GM21576 (cell line): ENCODE measurements around the gene MORN1.

Source experiments
- ATAC-seq: cut with Tn5 transposase; IDR thresholded peaks from one replicate; pipeline ENCODE4 v1.9.1; 2021; ENCODE audit warnings: mild to moderate bottlenecking, moderate library complexity; ENCODE audit not compliant: unreplicated experiment

MORN1 gene

DNA sequence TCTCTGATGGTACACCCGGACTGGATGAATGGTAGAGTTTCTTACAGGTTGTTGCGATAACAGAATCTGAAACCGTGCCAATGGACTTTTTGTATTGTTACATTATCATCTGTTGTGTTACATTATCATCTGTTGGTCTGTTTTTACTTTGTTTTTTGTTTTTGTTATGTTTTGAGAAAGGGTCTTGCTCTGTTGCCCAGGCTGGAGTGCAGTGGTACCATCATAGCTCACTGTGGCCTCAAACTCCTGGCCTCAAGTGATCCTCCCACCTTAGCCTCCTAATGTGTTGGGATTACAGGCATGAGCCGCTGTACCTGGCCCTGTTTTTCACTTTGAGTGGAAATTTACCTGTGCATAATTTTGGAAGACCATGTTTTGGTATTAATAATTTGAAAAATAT lies 31.2 kb upstream of the MORN1 start:
- no peak for ATAC-seq

- ATAC-seq = no peak
Observed at GRCh38 chr1:2419416-2419815, 28.1 kb upstream of the MORN1 start.

GRCh38 chr1:2418791-2419320 lies 27.5 kb upstream of the MORN1 start:
- ATAC-seq = no peak

DNA sequence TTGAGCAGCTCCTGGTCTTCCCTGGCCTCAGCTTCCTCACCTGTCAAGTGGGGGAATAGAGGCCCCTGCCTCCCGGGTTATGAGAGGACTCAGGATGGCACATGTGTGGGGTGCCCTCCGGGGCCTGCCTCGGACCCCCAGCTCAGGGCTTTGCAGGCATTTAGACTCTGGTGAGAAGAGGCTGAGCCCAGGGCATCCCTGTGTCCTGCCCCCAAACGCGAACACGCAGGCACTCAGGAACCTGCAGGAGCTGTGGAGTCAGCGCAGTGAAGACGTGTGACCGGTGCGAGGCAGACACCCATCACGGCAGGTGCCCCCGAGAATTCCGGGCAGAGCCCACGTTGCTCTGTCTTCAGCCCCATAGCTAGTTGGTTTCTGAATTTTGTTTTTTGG lies 26.5 kb upstream of the MORN1 start:
- no peak for ATAC-seq

DNA sequence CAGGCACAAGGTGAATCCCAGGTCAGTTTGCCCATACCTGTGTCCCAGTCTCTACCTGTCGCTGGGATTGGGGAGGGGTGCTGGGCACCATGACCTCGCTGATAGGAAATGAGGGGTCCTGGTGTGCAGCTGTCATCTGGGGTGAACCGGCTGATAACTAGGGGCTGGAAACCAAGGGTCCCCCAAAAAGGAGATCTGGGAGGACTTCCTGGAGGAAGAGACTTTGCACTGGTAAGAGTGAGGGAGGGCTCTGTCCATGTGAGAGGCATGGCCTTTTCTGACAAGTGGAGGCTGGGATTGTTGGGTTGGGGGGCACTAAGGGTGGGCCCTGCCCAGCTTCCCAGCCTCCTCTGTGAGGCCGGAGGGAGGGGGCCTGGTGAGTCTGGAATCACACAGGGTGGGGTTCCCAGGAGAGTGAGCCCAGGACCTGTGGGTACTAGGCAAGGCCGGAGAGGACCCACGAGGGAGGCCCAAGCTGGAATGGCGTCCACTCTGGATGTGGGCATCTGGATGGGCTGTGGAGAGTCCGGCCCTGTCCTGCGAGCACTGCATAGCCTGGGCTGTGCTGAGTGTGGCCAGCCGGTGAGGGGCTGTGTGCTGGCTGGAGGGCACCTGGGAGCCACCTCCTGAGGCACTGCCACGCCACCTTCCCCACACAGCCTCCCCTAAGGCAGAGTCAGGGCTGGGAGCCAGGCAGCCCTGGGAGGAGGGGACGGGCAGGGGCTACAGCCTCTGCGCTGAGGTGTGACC lies 25.9 kb upstream of the MORN1 start:
- no peak for ATAC-seq

GRCh38 chr1:2416403-2416802 lies 25.0 kb upstream of the MORN1 start:
- no peak for ATAC-seq

DNA sequence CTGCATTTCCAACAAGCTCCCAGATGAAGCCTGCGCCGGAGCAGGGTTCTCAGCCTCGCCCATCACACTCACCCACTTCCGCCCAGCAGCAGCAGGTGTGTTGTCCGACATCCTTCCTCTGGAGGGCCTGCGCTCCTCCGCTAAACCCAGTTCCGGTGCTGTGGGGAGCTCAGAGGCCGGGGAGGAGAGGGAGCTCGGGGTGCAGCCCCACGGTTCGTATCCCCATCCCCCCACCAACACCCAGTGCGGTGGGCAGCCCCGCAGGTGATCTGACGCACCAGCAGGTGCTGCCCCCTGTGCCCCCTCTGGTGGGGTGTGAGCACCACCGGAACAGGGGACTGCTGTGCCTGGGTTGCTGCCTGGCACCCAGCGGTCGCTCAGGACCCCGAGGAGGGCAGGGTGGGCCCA lies 24.5 kb upstream of the MORN1 start:
- no peak for ATAC-seq

GRCh38 chr1:2415337-2415736 lies 24.0 kb upstream of the MORN1 start:
- no peak for ATAC-seq

GRCh38 chr1:2414297-2414958 lies 23.1 kb upstream of the MORN1 start:
- no peak for ATAC-seq

- ATAC-seq = no peak
Observed at GRCh38 chr1:2413495-2414296, 22.3 kb upstream of the MORN1 start.

- ATAC-seq = peak; percentile 15
Observed at GRCh38 chr1:2412773-2413494, 21.6 kb upstream of the MORN1 start.

DNA sequence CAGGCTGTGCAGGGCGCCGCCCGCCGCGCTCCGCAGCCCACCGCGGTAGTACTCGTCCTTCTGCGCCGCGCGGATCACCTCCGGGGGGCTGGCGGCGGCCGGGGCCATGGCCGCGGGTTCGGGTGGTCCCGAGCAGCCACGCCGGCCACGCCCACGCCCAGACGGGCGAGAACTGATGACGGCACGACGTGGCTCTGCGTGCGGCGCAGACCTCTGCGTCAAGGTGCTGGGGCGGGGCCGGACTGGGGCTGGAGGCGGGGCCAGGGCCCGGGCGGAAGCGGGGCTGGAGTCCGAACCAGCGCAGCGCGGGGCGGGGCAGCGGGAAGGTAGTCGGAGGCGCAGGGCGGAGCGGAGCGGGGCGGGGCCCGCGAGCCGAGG lies 21.0 kb upstream of the MORN1 start, which contains the start of gene PEX10:
TSS of gene PEX10 (minus strand) at position 170 of the 378 bp plus-strand sequence. CDS start at position 108, 62 bp downstream.
- peak; percentile 69 for ATAC-seq

GRCh38 chr1:2411801-2412394 lies 20.5 kb upstream of the MORN1 start:
- peak; percentile 20 for ATAC-seq

GRCh38 chr1:2409745-2410144 lies 18.4 kb upstream of the MORN1 start:
- ATAC-seq = no peak

- ATAC-seq = no peak
Observed at GRCh38 chr1:2408859-2409276, 17.5 kb upstream of the MORN1 start.

DNA sequence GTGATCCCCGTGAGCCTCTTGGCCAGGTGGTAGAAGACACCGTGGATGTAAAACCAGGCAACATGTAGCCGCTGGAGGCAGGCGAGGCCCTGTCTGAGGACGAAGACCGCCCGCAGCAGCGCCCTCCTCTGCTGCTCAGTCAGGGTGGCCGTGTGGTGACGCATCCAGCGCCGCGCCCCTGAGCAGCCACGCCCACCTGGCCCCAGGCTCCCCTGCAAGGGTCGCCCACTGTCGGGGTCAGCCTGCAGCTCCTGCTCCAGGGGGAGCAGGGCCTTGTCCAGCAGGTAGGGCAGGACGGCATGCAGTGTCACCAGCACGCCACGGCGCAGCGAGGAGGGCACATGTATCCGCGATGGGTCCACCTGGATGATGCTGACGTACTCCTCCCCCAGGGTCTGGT lies 17.1 kb upstream of the MORN1 start:
- ATAC-seq = no peak

DNA sequence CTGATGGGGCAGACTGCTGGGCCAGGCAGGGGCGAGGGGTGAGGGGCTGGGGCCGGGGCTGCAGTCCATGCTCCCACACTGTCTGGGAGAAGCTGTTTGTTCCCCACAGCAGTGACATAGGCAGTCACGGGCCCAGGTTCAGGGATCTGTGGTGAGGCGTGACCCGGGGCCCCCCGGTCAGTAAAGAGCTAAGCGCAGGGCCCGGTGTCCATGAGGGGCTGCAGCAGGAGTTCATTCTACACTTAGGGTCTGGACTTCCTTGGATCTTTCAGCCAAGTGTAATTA lies 16.6 kb upstream of the MORN1 start:
- no peak for ATAC-seq

GRCh38 chr1:2407166-2407990 lies 16.0 kb upstream of the MORN1 start:
- ATAC-seq = no peak

GRCh38 chr1:2406451-2407041 lies 15.2 kb upstream of the MORN1 start:
- no peak for ATAC-seq
